ENCODE measurements around the gene FCHO1.

GRCh38 chr19:17832443-17833208 lies 81.3 kb downstream of the FCHO1 start:
- TF ChIP-seq CTCF (IDR thresholded peaks at IDR 0.05) (no peak), POLR2AphosphoS5 (IDR thresholded peaks at IDR 0.05) (no peak), EP300 (IDR thresholded peaks at IDR 0.05) (no peak), POLR2A (IDR thresholded peaks at IDR 0.05) (no peak)

Measured in suprapubic skin (tissue), 4 donors.